GM18508 (cell line): Measurements from ENCODE around the gene DDO.

Experiments used
- ATAC-seq: cut with Tn5 transposase; IDR thresholded peaks from one replicate; pipeline ENCODE4 v1.9.1; 2021; ENCODE audit warnings: moderate number of reproducible peaks; ENCODE audit not compliant: insufficient read depth, unreplicated experiment

DDO gene

DNA sequence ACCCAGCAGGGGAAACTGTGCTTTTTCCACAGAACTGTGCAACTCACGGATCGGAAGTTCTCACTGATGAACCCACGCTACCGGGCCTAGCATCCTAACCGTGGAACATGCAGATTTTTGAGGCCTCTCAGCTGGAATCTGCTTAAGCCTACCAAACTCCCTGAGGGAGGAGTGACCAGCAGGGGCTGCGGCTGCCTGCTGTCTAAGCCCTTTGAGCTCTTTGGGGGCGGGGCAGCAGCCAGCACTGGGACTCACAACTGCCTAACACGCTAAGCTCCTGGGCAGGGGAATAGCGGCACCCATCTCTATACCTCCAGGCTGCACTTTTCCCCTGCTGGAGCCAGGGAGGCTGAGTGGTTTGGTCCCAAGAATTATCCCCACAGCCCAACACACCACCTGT, 36.8 kb downstream of the DDO start:
- no peak for ATAC-seq

DNA sequence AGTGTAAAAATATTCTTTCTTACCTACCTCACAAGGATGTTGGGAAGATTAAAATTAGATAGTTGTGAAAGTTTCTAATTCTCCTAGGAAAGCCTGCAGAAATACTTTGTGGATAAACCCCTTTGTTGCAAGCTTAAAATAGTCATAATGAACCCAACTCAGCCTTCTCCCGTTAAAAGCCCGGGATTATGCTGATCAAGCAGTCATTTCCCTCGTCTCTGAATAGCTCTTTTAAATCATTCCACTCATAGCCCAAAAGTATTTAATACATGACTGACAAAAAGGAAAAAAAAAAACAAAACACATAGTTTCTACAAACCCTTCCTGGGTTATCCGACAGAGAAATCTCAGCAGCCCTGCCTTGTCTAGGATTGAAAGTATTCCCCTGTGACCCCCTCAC, 46.3 kb downstream of the DDO start:
- ATAC-seq: no peak

DNA sequence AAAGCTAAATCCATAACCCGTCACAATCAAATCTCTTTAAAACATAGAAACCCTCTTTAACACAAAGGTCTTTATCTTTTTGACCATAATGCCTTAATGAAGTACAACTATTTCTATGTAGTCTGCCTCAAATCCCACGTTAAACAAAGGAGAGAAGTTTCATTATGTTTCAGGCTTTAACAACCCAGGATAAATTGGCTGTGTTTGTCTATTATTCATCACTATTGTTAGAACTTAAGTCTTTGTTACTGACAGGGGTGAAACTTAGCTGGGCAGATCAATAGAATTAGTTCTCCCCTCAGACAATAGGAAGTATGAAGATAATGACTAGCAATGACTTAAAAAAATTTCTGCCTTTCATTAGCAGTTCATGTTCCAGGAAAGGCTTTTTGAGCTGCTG, 47.1 kb downstream of the DDO start:
- ATAC-seq: no peak

DNA sequence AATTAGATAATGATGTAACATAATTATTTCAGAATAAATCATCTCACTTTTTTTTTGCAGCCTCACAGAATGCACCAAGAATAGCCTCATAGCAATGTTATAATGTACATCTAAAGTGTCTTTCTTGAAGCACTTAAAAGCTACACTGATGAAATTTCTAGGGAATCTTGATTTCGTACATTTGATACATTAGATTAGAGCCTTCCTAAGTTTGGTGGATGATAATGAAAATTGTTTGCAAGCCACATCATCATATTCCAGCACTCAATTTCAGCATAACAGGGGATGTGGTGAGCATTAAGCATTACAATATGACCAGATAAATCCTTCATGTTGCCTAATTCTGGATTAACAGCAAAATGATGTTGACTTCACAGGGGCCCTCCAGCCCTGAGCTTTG, 47.5 kb downstream of the DDO start:
- no peak for ATAC-seq

DNA sequence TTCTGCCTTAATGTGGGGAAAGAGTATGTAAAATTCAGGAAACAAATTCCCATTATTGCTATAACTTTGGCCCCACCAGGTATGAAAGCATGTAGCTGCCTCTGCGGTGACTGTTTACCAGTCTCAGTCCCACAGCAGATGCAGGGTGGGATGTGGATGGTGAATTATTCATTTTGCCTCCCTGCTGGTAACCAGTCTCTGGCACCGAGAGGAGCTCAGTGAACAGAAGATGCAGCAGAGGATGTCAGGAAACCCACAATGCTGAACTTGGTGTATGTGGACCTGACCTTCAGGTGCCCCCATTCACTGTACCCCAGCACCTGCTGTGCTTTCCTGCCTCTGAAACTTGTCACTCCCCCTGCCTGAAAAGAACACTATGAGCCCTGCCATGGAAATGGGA, 48.4 kb downstream of the DDO start:
- ATAC-seq: no peak

DNA sequence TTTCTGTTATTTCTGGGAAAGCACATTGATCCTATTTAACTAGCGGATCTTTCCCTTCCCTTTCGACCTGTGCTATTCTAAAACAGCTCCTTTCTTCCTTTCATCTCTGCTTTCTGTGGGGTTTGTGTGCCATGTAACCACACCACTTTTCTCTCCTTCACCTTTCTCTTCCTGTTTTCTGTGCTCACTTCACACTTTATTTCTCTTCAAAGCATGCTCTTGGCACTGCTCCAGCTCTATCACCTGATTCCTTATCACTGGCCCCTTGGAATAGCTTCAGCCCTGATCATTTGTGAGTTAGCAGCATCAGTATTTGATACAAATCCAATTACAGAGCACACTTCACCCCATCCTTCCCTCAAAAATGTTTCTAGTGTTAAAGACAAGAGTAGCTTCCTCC, 49.1 kb downstream of the DDO start:
- ATAC-seq: no peak

DNA sequence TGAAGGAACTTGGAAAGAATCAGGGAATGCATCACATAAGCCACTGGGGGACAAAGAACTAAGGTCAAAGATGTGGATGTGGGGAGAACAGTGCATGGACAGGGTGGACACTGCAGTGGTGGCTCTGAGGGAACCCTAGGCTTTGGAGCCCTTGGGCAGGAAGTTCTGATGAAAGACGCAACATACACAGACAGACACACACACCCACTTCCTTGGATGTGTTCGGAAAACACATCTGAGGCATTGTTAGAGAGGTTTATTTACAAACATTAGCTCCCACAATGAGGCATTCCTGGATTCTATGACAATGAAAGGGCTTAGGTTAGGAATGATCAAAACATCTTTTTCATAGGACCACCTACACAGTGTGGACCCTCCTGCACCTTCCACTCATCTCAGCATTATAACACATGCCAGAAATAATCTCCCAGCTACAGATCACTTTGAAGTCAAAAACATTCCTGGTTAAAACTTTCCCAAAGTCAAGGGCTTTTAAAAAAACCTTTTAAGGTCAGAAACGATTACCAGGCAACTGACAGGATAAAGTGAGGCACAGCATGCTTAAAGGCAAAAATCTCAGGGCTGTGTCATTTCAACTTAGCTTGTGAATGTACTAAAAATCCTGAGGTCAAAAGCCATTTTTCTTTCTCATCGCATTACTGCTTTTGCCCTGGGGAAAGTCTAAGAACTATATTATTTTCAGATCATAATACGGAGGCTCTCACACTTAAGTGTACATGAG, 50.8 kb downstream of the DDO start:
- ATAC-seq: no peak

DNA sequence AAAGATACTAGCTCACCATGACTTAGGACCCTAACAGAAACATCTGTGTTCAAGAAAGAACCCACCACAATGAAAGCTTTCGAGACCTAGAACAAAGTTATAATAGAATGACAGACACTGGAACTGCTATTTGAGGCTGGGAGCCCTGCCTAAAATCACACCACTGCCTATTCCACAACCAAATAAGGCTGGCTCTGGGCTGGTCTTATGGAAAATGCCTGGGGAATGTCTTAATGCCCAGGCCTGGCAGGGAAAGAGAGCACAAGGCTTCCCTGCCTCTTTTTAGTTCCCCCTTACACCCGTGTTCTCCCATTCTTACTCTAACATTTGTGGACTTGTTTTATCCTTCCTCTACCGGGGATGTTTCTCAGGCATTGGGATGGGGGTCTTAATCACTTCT, 51.6 kb downstream of the DDO start:
- no peak for ATAC-seq

DNA sequence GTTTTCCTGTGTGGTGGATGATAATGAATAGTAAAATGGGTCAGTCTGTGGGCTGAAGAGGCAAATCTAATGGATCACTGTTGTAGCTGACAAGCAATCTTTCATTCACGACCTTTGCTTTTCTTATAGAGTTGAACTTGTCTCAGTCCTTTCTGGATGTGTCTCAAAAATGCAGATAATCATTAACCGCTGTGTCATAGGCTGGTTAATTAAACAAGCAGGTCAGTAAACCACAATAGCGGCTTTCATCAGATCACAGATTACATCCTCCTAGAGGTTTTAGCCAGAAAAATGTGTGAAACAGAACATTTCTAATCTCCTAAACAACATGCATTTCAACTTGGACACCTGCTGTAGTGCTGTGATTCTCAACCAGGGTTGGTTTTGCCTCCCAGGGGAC, 54.7 kb downstream of the DDO start:
- ATAC-seq: no peak

DNA sequence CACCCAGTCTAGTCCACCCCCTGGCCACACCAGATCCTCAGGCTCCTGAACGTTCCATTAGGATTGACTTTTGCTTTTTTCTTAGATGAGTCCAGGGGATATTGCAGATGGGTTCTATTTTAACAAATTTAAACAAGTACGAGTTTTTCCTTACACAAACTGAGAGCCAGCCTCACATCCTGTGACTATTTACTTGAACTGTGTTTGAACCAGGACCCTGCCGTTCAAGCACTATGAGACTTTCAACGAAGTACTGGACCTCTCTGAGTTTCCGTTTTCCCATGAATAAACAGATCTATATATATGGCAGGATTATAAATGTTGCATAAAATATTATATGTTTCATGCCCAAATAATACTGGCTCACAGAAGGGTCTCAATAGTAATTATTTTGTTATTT, 55.8 kb downstream of the DDO start:
- no peak for ATAC-seq

DNA sequence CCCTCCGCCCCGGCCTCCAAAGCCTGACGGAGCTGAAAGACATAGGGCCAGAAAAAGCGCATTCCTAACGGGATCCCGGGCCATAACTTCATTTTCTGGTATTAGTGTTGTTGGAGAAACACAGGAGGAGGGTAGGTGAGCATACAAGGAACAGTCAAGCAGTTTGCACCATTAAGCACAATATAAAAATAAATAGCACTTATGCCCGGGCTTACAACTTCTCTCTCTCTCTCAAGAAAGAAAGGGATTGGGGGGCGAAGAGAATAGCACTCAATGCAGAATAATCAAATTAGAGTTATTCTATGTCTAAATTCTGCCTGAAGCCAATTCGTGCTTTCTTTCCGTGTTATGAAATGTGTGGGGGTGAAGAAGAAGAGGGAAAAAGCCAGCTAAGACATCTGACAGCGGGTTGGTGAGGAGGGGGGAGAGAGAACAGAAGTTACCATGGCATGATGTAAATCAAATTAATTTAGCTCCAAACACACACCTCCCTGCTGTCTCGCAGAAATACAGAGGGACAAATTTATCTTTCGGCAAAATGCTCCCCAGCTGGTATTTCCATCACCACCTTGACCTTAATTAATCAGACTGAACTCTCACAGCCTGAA, 56.7 kb downstream of the DDO start:
- ATAC-seq: no peak

DNA sequence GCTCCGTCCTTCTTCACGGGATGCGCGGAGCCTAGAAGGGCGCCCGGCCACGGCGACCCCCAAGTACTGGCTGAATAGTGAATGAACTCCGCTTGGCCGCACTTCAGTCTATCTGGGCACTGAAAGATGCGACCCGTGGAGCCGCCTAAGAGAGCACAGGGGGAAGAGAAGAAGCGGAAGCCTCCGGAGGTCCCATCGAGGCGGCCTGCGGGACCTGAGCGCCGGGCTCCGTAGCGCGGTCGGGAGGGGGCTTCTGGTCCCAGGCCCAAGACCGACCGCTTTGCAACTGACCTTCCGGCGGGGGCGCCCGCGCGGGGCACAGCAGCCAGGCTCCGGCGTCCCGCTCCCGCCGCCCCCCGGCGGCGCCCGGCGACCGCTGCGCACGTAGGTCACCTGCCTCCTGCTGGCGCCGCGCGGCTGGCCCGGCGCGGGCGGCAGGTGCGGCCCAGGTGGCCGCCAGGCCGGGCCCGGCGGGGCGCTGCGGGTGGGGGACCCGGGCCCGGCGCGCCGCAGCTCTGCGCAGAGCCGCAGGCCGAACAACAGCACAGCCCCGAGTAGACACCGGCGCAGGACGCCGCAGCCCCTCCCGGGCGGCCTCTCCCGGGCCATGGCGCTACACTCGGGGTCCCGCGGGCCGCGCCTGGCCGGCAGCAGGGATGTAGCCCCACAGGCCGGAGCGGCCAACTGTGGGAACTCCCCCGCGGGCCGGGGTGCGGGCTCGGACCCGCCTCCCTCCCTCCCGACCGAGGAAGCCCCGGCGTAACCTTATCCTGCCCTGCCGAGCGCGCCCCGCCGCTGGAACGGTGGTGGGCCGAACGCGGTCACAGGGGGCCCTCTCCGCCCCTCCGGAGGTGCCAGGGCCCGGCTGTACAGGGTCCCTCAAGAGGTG, 57.5 kb downstream of the DDO start, which contains the start of gene METTL24:
TSS of gene METTL24 (minus strand) at position 686 of the 889 bp plus-strand sequence. CDS start at position 609, 77 bp downstream.
- ATAC-seq: no peak

DNA sequence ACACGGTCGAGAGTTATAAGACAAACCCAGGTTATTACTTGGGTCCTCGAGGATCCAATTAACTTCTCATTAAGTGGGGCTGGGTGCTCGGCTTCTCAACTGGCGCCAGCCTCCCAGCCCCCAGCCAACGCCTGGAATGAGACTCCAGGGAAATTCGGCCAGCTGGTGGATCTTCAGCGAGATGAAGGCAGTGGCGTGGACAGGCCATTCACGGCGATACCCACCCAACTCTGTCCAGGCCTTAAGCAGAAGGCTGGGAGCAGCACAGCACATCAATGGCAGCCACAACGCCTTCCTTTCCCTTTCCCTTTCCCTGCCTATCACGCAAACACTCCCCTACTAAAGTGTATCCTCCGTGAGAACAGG, 58.1 kb downstream of the DDO start:
- ATAC-seq: no peak

DNA sequence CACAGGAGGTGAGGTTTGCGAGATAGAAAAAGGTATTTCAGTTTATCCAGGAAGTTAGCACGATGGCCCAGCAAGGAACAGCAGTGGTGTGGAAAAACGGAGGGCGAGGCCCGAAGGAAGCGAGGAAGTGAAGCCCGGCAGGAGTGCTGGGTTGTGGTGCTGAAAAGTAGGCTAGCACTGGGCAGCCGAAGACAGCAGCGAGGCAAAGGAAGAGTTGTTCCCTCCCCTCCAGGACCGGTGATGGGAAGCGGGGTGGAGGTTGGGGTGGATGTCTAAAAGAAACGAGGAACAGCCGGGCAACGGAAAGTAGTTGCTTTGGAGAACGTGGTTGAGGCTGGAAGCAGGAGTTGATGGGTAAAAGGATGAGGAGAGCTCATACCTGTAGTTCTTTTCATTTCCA, 58.6 kb downstream of the DDO start:
- ATAC-seq: no peak

DNA sequence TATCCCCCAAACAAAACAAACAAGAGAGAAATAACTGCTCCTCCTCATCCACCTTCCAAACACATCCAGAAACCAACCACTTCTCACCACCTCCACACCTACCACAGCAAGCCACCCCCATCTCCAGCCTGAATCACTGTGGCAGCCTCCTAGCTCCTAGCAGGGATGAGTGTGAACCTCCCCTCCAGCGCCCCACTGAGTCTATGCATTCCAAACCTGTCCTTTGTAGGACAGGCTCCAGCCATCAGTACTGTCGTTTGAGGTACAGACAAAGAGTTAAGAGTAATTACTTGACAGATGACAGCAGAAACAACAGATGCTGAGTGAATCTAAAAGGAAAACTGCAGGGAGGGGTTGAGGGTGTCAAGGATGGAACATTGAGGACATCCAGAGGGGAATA, 59.6 kb downstream of the DDO start:
- ATAC-seq: no peak

DNA sequence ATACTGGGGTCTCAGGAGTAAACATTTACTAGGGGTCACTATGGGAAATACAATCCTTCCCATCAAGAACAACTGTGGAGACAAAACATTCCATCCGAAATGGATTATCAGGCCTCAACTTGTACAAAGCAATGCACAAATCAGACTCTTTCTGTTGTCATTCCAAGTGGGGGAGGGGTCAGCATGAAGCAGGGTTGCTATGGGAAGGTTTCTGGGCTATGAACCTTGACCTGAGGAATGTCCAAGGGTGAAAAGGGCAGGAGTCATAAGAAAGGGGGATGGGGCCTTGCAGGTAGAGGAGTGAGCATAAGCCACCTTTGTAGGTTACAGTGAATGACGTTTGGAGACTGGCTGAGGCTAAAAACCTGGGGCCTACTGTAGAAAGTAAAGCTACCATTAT, 60.4 kb downstream of the DDO start:
- no peak for ATAC-seq

DNA sequence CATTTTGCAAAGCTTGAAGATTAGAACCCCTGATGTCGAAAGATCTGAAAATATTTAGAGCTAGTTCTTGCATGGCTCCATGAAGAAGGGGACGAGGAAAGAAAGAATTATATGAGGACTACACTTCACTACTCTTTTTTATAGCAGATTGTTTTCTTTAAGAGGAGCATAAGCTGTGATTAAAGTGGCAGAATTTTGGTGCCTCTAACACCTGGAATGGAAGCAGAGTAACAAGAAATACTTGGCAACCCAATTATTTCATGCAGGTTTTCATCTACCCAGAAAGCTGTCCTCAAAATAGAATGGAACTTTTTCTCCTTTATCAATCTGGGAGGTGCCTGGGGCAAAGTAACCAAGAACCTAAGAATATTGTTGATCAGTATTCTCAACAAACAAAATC, 61.2 kb downstream of the DDO start:
- ATAC-seq: no peak

DNA sequence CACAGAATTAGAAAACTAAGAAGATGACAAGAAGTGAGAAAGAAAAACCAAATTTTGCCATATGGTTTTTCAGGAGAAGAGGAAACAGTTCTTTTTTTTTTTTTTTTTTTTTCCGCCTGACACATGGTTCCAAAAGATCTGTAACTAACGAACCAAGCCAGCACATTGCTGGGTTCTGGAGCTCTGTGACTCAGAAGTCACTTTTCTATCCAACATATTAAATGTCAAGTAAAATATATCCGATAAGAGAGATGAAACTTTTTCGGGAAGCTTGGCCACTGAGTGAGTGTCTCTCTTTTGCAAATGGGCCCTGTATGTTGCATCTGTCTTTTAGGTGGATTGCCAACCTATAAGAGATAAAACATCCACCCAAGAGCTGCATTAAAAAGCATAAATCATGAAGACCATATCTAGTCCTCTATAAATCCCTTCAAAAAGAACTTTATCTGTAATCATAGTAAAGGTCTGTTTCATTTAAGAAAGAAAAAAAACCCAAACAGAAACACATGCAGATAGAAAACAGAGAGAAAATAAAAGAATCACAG, 61.8 kb downstream of the DDO start:
- no peak for ATAC-seq

DNA sequence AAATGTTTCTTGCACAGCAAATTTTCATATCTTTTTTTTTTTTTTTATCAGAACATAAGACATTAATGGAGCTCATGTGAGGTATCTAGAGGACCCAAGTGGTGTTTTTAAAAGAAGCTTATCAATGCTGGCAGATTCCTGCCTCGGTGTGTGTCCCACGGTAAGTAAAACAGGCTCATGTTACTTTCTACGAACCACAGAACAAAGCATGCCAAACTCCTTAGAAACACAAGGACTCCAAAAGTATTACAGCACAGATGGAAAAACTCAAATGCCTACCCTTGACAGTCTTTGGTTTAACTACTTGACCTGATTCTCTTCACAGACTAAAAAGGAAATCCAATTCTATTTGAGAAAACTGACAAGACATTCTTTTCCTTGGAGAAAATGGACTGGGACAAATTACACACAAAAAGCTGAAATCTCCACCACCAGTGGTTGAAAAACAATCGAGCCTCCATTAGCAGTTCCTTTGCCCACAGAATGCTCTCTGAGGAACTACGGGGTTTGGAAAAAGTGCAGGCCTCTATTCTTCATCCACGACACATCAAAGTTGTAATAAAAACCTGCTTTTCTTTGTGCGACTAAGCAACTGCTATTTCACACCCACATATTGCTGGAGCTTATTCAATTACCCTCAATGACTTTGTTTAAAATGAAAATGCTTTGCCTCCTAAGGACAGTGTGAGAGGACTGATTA, 62.7 kb downstream of the DDO start:
- ATAC-seq: no peak

DNA sequence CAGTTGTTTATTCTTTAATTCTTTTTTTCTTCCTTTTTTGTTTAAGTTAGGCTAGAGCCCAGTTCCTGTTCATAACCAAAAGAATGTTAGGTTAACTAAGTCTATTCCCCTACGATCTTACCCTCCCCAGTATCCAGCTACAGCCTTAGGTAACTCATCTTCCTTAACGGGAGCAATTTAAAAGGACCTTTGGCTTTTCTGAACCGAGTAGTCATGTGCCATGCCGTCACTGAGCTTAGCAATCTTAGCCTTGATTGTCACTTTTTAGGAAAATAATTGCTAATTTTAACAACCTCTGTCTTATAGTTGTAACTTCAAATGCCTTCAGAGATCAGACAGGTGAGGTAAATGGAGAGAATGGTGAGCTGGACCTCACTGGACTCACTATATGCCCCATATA, 63.4 kb downstream of the DDO start:
- ATAC-seq: no peak
